ENCODE results near the gene KPNA5. TPM values are rescaled to one million over a fixed set of nuclear protein-coding genes. Genes with fewer than 3 reads are reported as not detected.

The KPNA5 gene
- total RNA-seq, 1 donor, result 11.2 TPM

DNA sequence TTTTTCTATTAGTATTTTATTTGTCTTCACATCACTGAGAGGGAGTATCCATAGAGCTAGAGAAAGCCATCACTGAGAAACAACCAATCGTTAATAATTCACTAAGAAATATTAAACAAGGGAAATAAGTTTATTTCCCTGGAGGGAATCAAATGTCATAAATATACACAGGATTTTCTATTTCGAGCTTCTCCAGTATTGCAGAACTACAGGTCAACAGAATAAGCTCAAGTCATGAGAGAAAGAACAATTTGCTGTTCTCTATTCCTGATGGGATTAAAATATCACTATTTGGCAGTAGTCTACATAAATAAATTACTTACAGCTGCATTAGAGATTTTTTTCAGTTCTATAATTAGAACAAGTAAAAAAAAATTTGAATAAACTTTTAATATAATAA is 86.7 kb downstream of the KPNA5 start:
- no peaks in the 10 kb centered on the region for H4K20me1 ChIP-seq (ENCODE audit: insufficient read depth, low read length)
- no peak overlapping the region for H3K4me3 ChIP-seq (ENCODE audit: insufficient read depth, low read length)
- H3K4me1 ChIP-seq (ENCODE audit: insufficient read depth, low read length), result no peaks in the 10 kb centered on the region
- no peak overlapping the region for H2AFZ ChIP-seq (ENCODE audit: low read length)
- no peaks in the 10 kb centered on the region for H3K79me2 ChIP-seq (ENCODE audit: insufficient read depth, low read length)
- H3K9me3 ChIP-seq (ENCODE audit: low read depth, low read length), result no peaks in the 10 kb centered on the region
- DNase-seq (ENCODE audit: insufficient read length, low spot score, missing footprints), result peak; percentile 51
- no peak overlapping the region for H3K27ac ChIP-seq (ENCODE audit: low read depth, low read length)
- no peak overlapping the region for H3K4me2 ChIP-seq (ENCODE audit: insufficient read depth, low read length)
- H3K36me3 ChIP-seq (ENCODE audit: insufficient read depth, low read length), result no peaks in the 10 kb centered on the region
- TF ChIP-seq, protein P1, sequence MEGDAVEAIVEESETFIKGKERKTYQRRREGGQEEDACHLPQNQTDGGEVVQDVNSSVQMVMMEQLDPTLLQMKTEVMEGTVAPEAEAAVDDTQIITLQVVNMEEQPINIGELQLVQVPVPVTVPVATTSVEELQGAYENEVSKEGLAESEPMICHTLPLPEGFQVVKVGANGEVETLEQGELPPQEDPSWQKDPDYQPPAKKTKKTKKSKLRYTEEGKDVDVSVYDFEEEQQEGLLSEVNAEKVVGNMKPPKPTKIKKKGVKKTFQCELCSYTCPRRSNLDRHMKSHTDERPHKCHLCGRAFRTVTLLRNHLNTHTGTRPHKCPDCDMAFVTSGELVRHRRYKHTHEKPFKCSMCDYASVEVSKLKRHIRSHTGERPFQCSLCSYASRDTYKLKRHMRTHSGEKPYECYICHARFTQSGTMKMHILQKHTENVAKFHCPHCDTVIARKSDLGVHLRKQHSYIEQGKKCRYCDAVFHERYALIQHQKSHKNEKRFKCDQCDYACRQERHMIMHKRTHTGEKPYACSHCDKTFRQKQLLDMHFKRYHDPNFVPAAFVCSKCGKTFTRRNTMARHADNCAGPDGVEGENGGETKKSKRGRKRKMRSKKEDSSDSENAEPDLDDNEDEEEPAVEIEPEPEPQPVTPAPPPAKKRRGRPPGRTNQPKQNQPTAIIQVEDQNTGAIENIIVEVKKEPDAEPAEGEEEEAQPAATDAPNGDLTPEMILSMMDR (IDR thresholded peaks at IDR 0.05; ENCODE audit: extremely low read depth, low read depth, low read length), result no peak
- H3K27me3 ChIP-seq (ENCODE audit: insufficient read depth, low read length), result peaks cover 38% of the 10 kb centered on the region

DNA sequence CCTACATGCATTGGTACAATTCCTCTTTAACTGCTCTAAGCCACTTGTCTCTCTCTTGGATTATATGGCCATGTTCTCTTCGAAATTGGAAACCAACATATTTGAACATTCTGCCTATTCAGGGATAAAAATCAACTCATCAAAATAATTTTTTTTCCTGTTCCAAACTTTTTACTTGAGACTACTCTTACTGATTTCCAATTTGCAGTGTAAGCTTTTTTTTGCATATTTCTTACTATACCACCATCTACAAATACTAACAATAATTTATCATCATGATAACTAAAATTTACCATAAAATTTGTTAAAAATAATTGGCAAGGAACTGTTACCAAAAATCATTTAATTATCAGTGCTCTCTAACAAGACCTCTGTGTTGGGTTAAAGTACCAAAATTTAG is 91.4 kb downstream of the KPNA5 start:
- H3K9me3 ChIP-seq (ENCODE audit: low read depth, low read length), result no peaks in the 10 kb centered on the region
- no peaks in the 10 kb centered on the region for H3K27me3 ChIP-seq (ENCODE audit: insufficient read depth, low read length)
- H3K36me3 ChIP-seq (ENCODE audit: insufficient read depth, low read length), result no peaks in the 10 kb centered on the region
- H4K20me1 ChIP-seq (ENCODE audit: insufficient read depth, low read length), result no peaks in the 10 kb centered on the region
- H3K27ac ChIP-seq (ENCODE audit: low read depth, low read length), result no peak overlapping the region
- H3K4me2 ChIP-seq (ENCODE audit: insufficient read depth, low read length), result no peak overlapping the region
- no peaks in the 10 kb centered on the region for H3K79me2 ChIP-seq (ENCODE audit: insufficient read depth, low read length)
- H3K4me3 ChIP-seq (ENCODE audit: insufficient read depth, low read length), result no peak overlapping the region
- TF ChIP-seq, protein P1 (IDR thresholded peaks at IDR 0.05; ENCODE audit: extremely low read depth, low read depth, low read length), result no peak
- H2AFZ ChIP-seq (ENCODE audit: low read length), result no peak overlapping the region
- H3K4me1 ChIP-seq (ENCODE audit: insufficient read depth, low read length), result no peaks in the 10 kb centered on the region
- DNase-seq (ENCODE audit: insufficient read length, low spot score, missing footprints), result no peak

DNA sequence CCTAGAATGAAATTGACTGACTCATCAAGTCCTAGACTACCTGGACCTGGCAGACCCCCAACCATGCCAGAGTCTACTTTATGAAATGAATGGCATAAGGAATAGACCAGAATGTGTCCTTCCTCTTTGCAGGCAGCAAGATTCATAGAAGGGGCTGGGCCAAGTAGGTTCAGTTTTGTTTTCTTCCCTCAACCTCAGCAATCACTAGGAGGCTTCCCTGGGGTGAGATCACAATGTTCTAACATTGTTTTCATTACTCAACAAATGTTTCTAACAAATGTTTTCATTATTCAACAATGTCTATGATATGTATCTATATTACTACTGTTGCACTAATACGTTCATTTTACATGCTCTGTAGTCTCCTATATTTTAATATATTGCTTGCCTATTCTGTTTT is 92.9 kb downstream of the KPNA5 start:
- TF ChIP-seq, protein P1 (IDR thresholded peaks at IDR 0.05; ENCODE audit: extremely low read depth, low read depth, low read length), result no peak
- H3K4me2 ChIP-seq (ENCODE audit: insufficient read depth, low read length), result no peak overlapping the region
- H3K9me3 ChIP-seq (ENCODE audit: low read depth, low read length), result no peaks in the 10 kb centered on the region

GRCh38 chr6:116779573-116780164 is 98.7 kb downstream of the KPNA5 start:
- Histone ChIP-seq H3K36me3 (ENCODE audit: insufficient read depth, low read length) (no peaks in the 10 kb centered on the region), H3K4me2 (ENCODE audit: insufficient read depth, low read length) (peak overlapping the region; percentile 50), H2AFZ (ENCODE audit: low read length) (peak overlapping the region; percentile 15), H4K20me1 (ENCODE audit: insufficient read depth, low read length) (no peaks in the 10 kb centered on the region), H3K27me3 (ENCODE audit: insufficient read depth, low read length) (no peaks in the 10 kb centered on the region), H3K79me2 (ENCODE audit: insufficient read depth, low read length) (no peaks in the 10 kb centered on the region), H3K9me3 (ENCODE audit: low read depth, low read length) (no peaks in the 10 kb centered on the region), H3K27ac (ENCODE audit: low read depth, low read length) (no peak overlapping the region), H3K4me3 (ENCODE audit: insufficient read depth, low read length) (no peak overlapping the region), H3K4me1 (ENCODE audit: insufficient read depth, low read length) (no peaks in the 10 kb centered on the region)
- TF ChIP-seq, protein P1 (IDR thresholded peaks at IDR 0.05; ENCODE audit: extremely low read depth, low read depth, low read length), result peak; percentile 49
- DNase-seq (ENCODE audit: insufficient read length, low spot score, missing footprints), result peak; percentile 29

More for the DNA sequence above, 92.9 kb downstream of the KPNA5 start:
- Histone ChIP-seq H2AFZ (ENCODE audit: low read length) (no peak overlapping the region), H3K4me1 (ENCODE audit: insufficient read depth, low read length) (no peaks in the 10 kb centered on the region), H3K4me3 (ENCODE audit: insufficient read depth, low read length) (no peak overlapping the region), H3K27ac (ENCODE audit: low read depth, low read length) (no peak overlapping the region), H3K79me2 (ENCODE audit: insufficient read depth, low read length) (no peaks in the 10 kb centered on the region), H3K36me3 (ENCODE audit: insufficient read depth, low read length) (no peaks in the 10 kb centered on the region), H3K27me3 (ENCODE audit: insufficient read depth, low read length) (no peaks in the 10 kb centered on the region), H4K20me1 (ENCODE audit: insufficient read depth, low read length) (no peaks in the 10 kb centered on the region)
- no peak for DNase-seq (ENCODE audit: insufficient read length, low spot score, missing footprints)
